Eye (tissue), 1 donor: ENCODE data around the gene TJAP1.

Source experiments
- DNase-seq: peaks from one replicate; pipeline ENCODE4 v3.0.0-alpha.2; 2015

The TJAP1 gene

GRCh38 chr6:43477235-43478007 is at the start of gene TJAP1:
Gene TJAP1, plus strand, starts transcription at chr6:43477570. Its CDS starts 21,432 bp downstream, at chr6:43499002.
- peak; percentile 96 for DNase-seq

- no peak for DNase-seq
Observed at GRCh38 chr6:43428112-43428570, 49.2 kb upstream of the TJAP1 start.

GRCh38 chr6:43428874-43429273 is 48.5 kb upstream of the TJAP1 start:
- DNase-seq: peak; percentile 15

- DNase-seq: no peak
Observed at GRCh38 chr6:43432009-43432945, 45.1 kb upstream of the TJAP1 start.

GRCh38 chr6:43433148-43433547 is 44.2 kb upstream of the TJAP1 start:
- no peak for DNase-seq

- DNase-seq: no peak
Observed at GRCh38 chr6:43434001-43434840, 43.1 kb upstream of the TJAP1 start.

GRCh38 chr6:43434943-43435342 is 42.4 kb upstream of the TJAP1 start:
- DNase-seq: no peak

- DNase-seq: no peak
Observed at GRCh38 chr6:43435682-43436437, 41.5 kb upstream of the TJAP1 start.

GRCh38 chr6:43436577-43437282 is 40.6 kb upstream of the TJAP1 start:
- DNase-seq: peak; percentile 82

- DNase-seq: no peak
Observed at GRCh38 chr6:43437700-43438099, 39.7 kb upstream of the TJAP1 start.

- no peak for DNase-seq
Observed at GRCh38 chr6:43442935-43443334, 34.4 kb upstream of the TJAP1 start.

- DNase-seq: no peak
Observed at GRCh38 chr6:43444036-43444435, 33.3 kb upstream of the TJAP1 start.

GRCh38 chr6:43444582-43444981 is 32.8 kb upstream of the TJAP1 start:
- DNase-seq: no peak

- no peak for DNase-seq
Observed at GRCh38 chr6:43445576-43445975, 31.8 kb upstream of the TJAP1 start.

- no peak for DNase-seq
Observed at GRCh38 chr6:43447604-43448003, 29.8 kb upstream of the TJAP1 start.

GRCh38 chr6:43448916-43449315 is 28.5 kb upstream of the TJAP1 start:
- DNase-seq: no peak

- DNase-seq: no peak
Observed at GRCh38 chr6:43450699-43451131, 26.7 kb upstream of the TJAP1 start.

GRCh38 chr6:43451348-43451747 is 26.0 kb upstream of the TJAP1 start:
- DNase-seq: no peak

GRCh38 chr6:43451939-43452338 is 25.4 kb upstream of the TJAP1 start:
- DNase-seq: no peak

GRCh38 chr6:43452896-43453295 is 24.5 kb upstream of the TJAP1 start:
- no peak for DNase-seq

- no peak for DNase-seq
Observed at GRCh38 chr6:43453831-43454230, 23.5 kb upstream of the TJAP1 start.
